Measurements from ENCODE around the gene ARHGAP8. TPM values are rescaled to one million over a fixed set of nuclear protein-coding genes. Genes with fewer than 3 reads are reported as not detected.
"Not testable (repeated sequence)": the region's sequence is repeated elsewhere in the genome, so short reads cannot be mapped to it uniquely, and the experiment has no call there.

ARHGAP8 gene
- total and polyA plus RNA-seq, 4 experiments from 2014 or later: 0.67 TPM; not detected in 3

- Mint-ChIP-seq H3K4me3 (no peak overlapping the region), H3K36me3 (no peaks in the 10 kb centered on the region), H3K4me1 (no peaks in the 10 kb centered on the region), H3K27ac (no peak overlapping the region), H3K9me3 (peaks cover 0 to 4% (median under 1%) of the 10 kb centered on the region in 8 donors), H3K27me3 (no peaks in the 10 kb centered on the region)
- no peaks in the 10 kb centered on the region for H3K4me1 ChIP-seq (ENCODE audit: insufficient read depth, low read length)
- no peaks in the 10 kb centered on the region for H3K9me3 ChIP-seq (ENCODE audit: control insufficient read depth in 1 of 2, low read length in 2 of 2)
- H3K27me3 ChIP-seq (ENCODE audit: insufficient read depth, low read length): no peaks in the 10 kb centered on the region
- H3K36me3 ChIP-seq (ENCODE audit: insufficient read depth, low read length): no peaks in the 10 kb centered on the region
- ChIA-PET CTCF (ENCODE audit: partially characterized antibody) (no interaction called here), POLR2A (ENCODE audit: partially characterized antibody) (no interaction called here)
- DNase-seq: no peak
- H3K4me3 ChIP-seq (ENCODE audit: low read length in 2 of 2): no peak overlapping the region
- no peak overlapping the region for H3K27ac ChIP-seq (ENCODE audit: low read depth, low read length)
- intact Hi-C loops (cut with micrococcal nuclease): no loop called here
Measured at GRCh38 chr22:44895296-44896055, 143.1 kb downstream of the ARHGAP8 start.

GRCh38 chr22:44898236-44898635 is 145.9 kb downstream of the ARHGAP8 start:
- Mint-ChIP-seq H3K4me1 (no peaks in the 10 kb centered on the region), H3K9me3 (peaks cover 4 to 25% (median 19%) of the 10 kb centered on the region in 8 donors), H3K36me3 (peaks cover 0 to 3% of the 10 kb centered on the region in 2 donors), H3K27ac (no peak overlapping the region), H3K27me3 (peaks cover 1 to 4% of the 10 kb centered on the region in 2 donors), H3K4me3 (no peak overlapping the region)
- no peak for DNase-seq
- CTCF ChIA-PET (ENCODE audit: partially characterized antibody): no interaction called here
- no peak overlapping the region for H3K27ac ChIP-seq (ENCODE audit: low read depth, low read length)
- no peak overlapping the region for H3K4me3 ChIP-seq (ENCODE audit: low read length in 2 of 2)
- intact Hi-C loops (cut with micrococcal nuclease): no loop called here
- no peaks in the 10 kb centered on the region for H3K36me3 ChIP-seq (ENCODE audit: insufficient read depth, low read length)
- POLR2A ChIA-PET (ENCODE audit: partially characterized antibody): no interaction called here
- H3K4me1 ChIP-seq (ENCODE audit: insufficient read depth, low read length): no peaks in the 10 kb centered on the region
- H3K27me3 ChIP-seq (ENCODE audit: insufficient read depth, low read length): no peaks in the 10 kb centered on the region
- H3K9me3 ChIP-seq (ENCODE audit: control insufficient read depth in 1 of 2, low read length in 2 of 2): peaks cover 0 to 13% of the 10 kb centered on the region in 2 donors

GRCh38 chr22:44901301-44901700 is 148.9 kb downstream of the ARHGAP8 start:
- ChIA-PET POLR2A (ENCODE audit: partially characterized antibody) (no interaction called here), CTCF (ENCODE audit: partially characterized antibody) (no interaction called here)
- H3K27me3 ChIP-seq (ENCODE audit: insufficient read depth, low read length): no peaks in the 10 kb centered on the region
- DNase-seq: no peak
- peaks cover 4 to 33% (median 20%) of the 10 kb centered on the region in 8 donors for H3K9me3 Mint-ChIP-seq
- no peak overlapping the region for H3K4me3 Mint-ChIP-seq
- H3K36me3 ChIP-seq (ENCODE audit: insufficient read depth, low read length): no peaks in the 10 kb centered on the region
- intact Hi-C loops (cut with micrococcal nuclease): no loop called here
- H3K4me1 Mint-ChIP-seq: no peaks in the 10 kb centered on the region
- no peak overlapping the region for H3K27ac Mint-ChIP-seq
- H3K36me3 Mint-ChIP-seq: peaks cover 0 to 3% of the 10 kb centered on the region in 2 donors
- peaks cover 17 to 21% of the 10 kb centered on the region in 2 donors for H3K27me3 Mint-ChIP-seq
- no peak overlapping the region for H3K27ac ChIP-seq (ENCODE audit: low read depth, low read length)
- peaks cover 0 to 13% of the 10 kb centered on the region in 2 donors for H3K9me3 ChIP-seq (ENCODE audit: control insufficient read depth in 1 of 2, low read length in 2 of 2)
- H3K4me3 ChIP-seq (ENCODE audit: low read length in 2 of 2): no peak overlapping the region
- no peaks in the 10 kb centered on the region for H3K4me1 ChIP-seq (ENCODE audit: insufficient read depth, low read length)

- POLR2A ChIA-PET (ENCODE audit: partially characterized antibody); H3K27ac ChIP-seq (ENCODE audit: low read depth, low read length); DNase-seq; H3K4me3 Mint-ChIP-seq; H3K4me3 ChIP-seq (ENCODE audit: low read length in 2 of 2); intact Hi-C loops (cut with micrococcal nuclease); H3K4me1 Mint-ChIP-seq; H3K27me3 ChIP-seq (ENCODE audit: insufficient read depth, low read length); CTCF ChIA-PET (ENCODE audit: partially characterized antibody); H3K27ac Mint-ChIP-seq; H3K4me1 ChIP-seq (ENCODE audit: insufficient read depth, low read length); H3K36me3 ChIP-seq (ENCODE audit: insufficient read depth, low read length); H3K36me3 Mint-ChIP-seq: not testable (repeated sequence)
- H3K9me3 ChIP-seq (ENCODE audit: control insufficient read depth in 1 of 2, low read length in 2 of 2): peaks cover 0 to 13% of the 10 kb centered on the region in 2 donors
- H3K27me3 Mint-ChIP-seq: peaks cover 17 to 26% of the 10 kb centered on the region in 2 donors
- H3K9me3 Mint-ChIP-seq: peaks cover 4 to 33% (median 20%) of the 10 kb centered on the region in 8 donors
Measured at GRCh38 chr22:44903164-44903563, 150.8 kb downstream of the ARHGAP8 start.

GRCh38 chr22:44904492-44905152 is 152.2 kb downstream of the ARHGAP8 start:
- DNase-seq; H3K36me3 ChIP-seq (ENCODE audit: insufficient read depth, low read length); POLR2A ChIA-PET (ENCODE audit: partially characterized antibody); H3K36me3 Mint-ChIP-seq; H3K27ac ChIP-seq (ENCODE audit: low read depth, low read length); H3K27ac Mint-ChIP-seq; H3K4me1 Mint-ChIP-seq; H3K4me3 ChIP-seq (ENCODE audit: low read length in 2 of 2); H3K4me1 ChIP-seq (ENCODE audit: insufficient read depth, low read length); H3K27me3 ChIP-seq (ENCODE audit: insufficient read depth, low read length); H3K4me3 Mint-ChIP-seq; CTCF ChIA-PET (ENCODE audit: partially characterized antibody); intact Hi-C loops (cut with micrococcal nuclease): not testable (repeated sequence)
- Mint-ChIP-seq H3K9me3 (peaks cover 4 to 33% (median 20%) of the 10 kb centered on the region in 8 donors), H3K27me3 (peaks cover 18 to 26% of the 10 kb centered on the region in 2 donors)
- peaks cover 0 to 13% of the 10 kb centered on the region in 2 donors for H3K9me3 ChIP-seq (ENCODE audit: control insufficient read depth in 1 of 2, low read length in 2 of 2)

GRCh38 chr22:44906248-44906936 is 154.0 kb downstream of the ARHGAP8 start:
- Mint-ChIP-seq H3K36me3 (peaks cover 0 to 9% of the 10 kb centered on the region in 2 donors), H3K27ac (no peak overlapping the region), H3K27me3 (peaks cover 18 to 30% of the 10 kb centered on the region in 2 donors), H3K4me3 (no peak overlapping the region), H3K9me3 (peaks cover 4 to 28% (median 20%) of the 10 kb centered on the region in 8 donors), H3K4me1 (no peaks in the 10 kb centered on the region)
- H3K36me3 ChIP-seq (ENCODE audit: insufficient read depth, low read length): no peaks in the 10 kb centered on the region
- ChIA-PET CTCF (ENCODE audit: partially characterized antibody) (no interaction called here), POLR2A (ENCODE audit: partially characterized antibody) (no interaction called here)
- intact Hi-C loops (cut with micrococcal nuclease): no loop called here
- H3K4me1 ChIP-seq (ENCODE audit: insufficient read depth, low read length): no peaks in the 10 kb centered on the region
- no peaks in the 10 kb centered on the region for H3K27me3 ChIP-seq (ENCODE audit: insufficient read depth, low read length)
- no peak overlapping the region for H3K4me3 ChIP-seq (ENCODE audit: low read length in 2 of 2)
- peaks cover 0 to 5% of the 10 kb centered on the region in 2 donors for H3K9me3 ChIP-seq (ENCODE audit: control insufficient read depth in 1 of 2, low read length in 2 of 2)
- no peak for DNase-seq
- no peak overlapping the region for H3K27ac ChIP-seq (ENCODE audit: low read depth, low read length)

- Histone ChIP-seq H3K36me3 (ENCODE audit: insufficient read depth, low read length) (no peaks in the 10 kb centered on the region), H3K4me3 (ENCODE audit: low read length in 2 of 2) (no peak overlapping the region), H3K27ac (ENCODE audit: low read depth, low read length) (no peak overlapping the region), H3K4me1 (ENCODE audit: insufficient read depth, low read length) (no peaks in the 10 kb centered on the region), H3K9me3 (ENCODE audit: control insufficient read depth in 1 of 2, low read length in 2 of 2) (no peaks in the 10 kb centered on the region), H3K27me3 (ENCODE audit: insufficient read depth, low read length) (no peaks in the 10 kb centered on the region)
- CTCF ChIA-PET (ENCODE audit: partially characterized antibody): no interaction called here
- H3K27ac Mint-ChIP-seq: no peak overlapping the region
- POLR2A ChIA-PET (ENCODE audit: partially characterized antibody): no interaction called here
- H3K27me3 Mint-ChIP-seq: peaks cover 19 to 30% of the 10 kb centered on the region in 2 donors
- H3K9me3 Mint-ChIP-seq: peaks cover 2 to 28% (median 15%) of the 10 kb centered on the region in 8 donors
- H3K4me3 Mint-ChIP-seq: no peak overlapping the region
- no peak for DNase-seq
- H3K4me1 Mint-ChIP-seq: no peaks in the 10 kb centered on the region
- intact Hi-C loops (cut with micrococcal nuclease): no loop called here
- peaks cover 0 to 9% of the 10 kb centered on the region in 2 donors for H3K36me3 Mint-ChIP-seq
Measured at GRCh38 chr22:44906999-44907644, 154.7 kb downstream of the ARHGAP8 start.
